Measurements from ENCODE around the gene DGKA.

Gene DGKA

GRCh38 chr12:55931317-55931779 is 386 bp downstream of the DGKA start:
- no peak for DNase-seq (ENCODE audit: low read depth in 2 of 3, low spot score in 2 of 3)

- DNase-seq (ENCODE audit: low read depth in 2 of 3, low spot score in 2 of 3), result no peak
Observed at GRCh38 chr12:55931780-55932550, 1.0 kb downstream of the DGKA start.

GRCh38 chr12:55932551-55932910 is 1.6 kb downstream of the DGKA start:
- no peak for DNase-seq (ENCODE audit: low read depth in 2 of 3, low spot score in 2 of 3)

- DNase-seq (ENCODE audit: low read depth in 2 of 3, low spot score in 2 of 3), result no peak
Observed at GRCh38 chr12:55933169-55933798, 2.3 kb downstream of the DGKA start.

GRCh38 chr12:55933799-55934742 is 3.1 kb downstream of the DGKA start:
- DNase-seq (ENCODE audit: low read depth in 2 of 3, low spot score in 2 of 3), result no peak

GRCh38 chr12:55934773-55935172 is 3.8 kb downstream of the DGKA start:
- no peak for DNase-seq (ENCODE audit: low read depth in 2 of 3, low spot score in 2 of 3)

GRCh38 chr12:55935738-55936151 is 4.8 kb downstream of the DGKA start:
- no peak for DNase-seq (ENCODE audit: low read depth in 2 of 3, low spot score in 2 of 3)

GRCh38 chr12:55937981-55938380 is 7.0 kb downstream of the DGKA start:
- no peak for DNase-seq (ENCODE audit: low read depth in 2 of 3, low spot score in 2 of 3)

- DNase-seq (ENCODE audit: low read depth in 2 of 3, low spot score in 2 of 3), result no peak
Observed at GRCh38 chr12:55938826-55939501, 8.0 kb downstream of the DGKA start.

GRCh38 chr12:55940065-55940732 is 9.2 kb downstream of the DGKA start:
- DNase-seq (ENCODE audit: low read depth in 2 of 3, low spot score in 2 of 3), result peak in 2 of 3 experiments; percentile 58 to 60

GRCh38 chr12:55942055-55942454 is 11.1 kb downstream of the DGKA start:
- DNase-seq (ENCODE audit: low read depth in 2 of 3, low spot score in 2 of 3), result no peak

- DNase-seq (ENCODE audit: low read depth in 2 of 3, low spot score in 2 of 3), result no peak
Observed at GRCh38 chr12:55942577-55943136, 11.7 kb downstream of the DGKA start.

GRCh38 chr12:55946553-55946952 is 15.6 kb downstream of the DGKA start:
- DNase-seq (ENCODE audit: low read depth in 2 of 3, low spot score in 2 of 3), result no peak

- DNase-seq (ENCODE audit: low read depth in 2 of 3, low spot score in 2 of 3), result no peak
Observed at GRCh38 chr12:55955344-55955743, 24.4 kb downstream of the DGKA start.

- no peak for DNase-seq (ENCODE audit: low read depth in 2 of 3, low spot score in 2 of 3)
Observed at GRCh38 chr12:55955800-55956508, 25.0 kb downstream of the DGKA start.

GRCh38 chr12:55957106-55957859 is 26.3 kb downstream of the DGKA start:
- no peak for DNase-seq (ENCODE audit: low read depth in 2 of 3, low spot score in 2 of 3)

- DNase-seq (ENCODE audit: low read depth in 2 of 3, low spot score in 2 of 3), result no peak
Observed at GRCh38 chr12:55963760-55964159, 32.8 kb downstream of the DGKA start.

GRCh38 chr12:55965240-55965639 is 34.3 kb downstream of the DGKA start:
- DNase-seq (ENCODE audit: low read depth in 2 of 3, low spot score in 2 of 3), result no peak

- no peak for DNase-seq (ENCODE audit: low read depth in 2 of 3, low spot score in 2 of 3)
Observed at GRCh38 chr12:55965941-55966407, 35.0 kb downstream of the DGKA start, which contains the start of gene PMEL. Gene PMEL, minus strand, starts transcription at chr12:55966042. Its CDS starts 31 bp downstream, at chr12:55966011.

All from activated CD8-positive, alpha-beta memory T cell treated with anti-CD3 and anti-CD28 coated beads for 48 hours (primary cell).